ENCODE data around the gene VDAC2.

GRCh38 chr10:75209921-75210281 is 695 bp upstream of the VDAC2 start:
- TF ChIP-seq ZC3H10 (CRISPR knock-in tag; IDR thresholded peaks at IDR 0.05) (no peak), PPARA (CRISPR knock-in tag; IDR thresholded peaks at IDR 0.05; ENCODE audit: borderline replicate concordance) (no peak), RARB (CRISPR knock-in tag; IDR thresholded peaks at IDR 0.05) (no peak), CSDC2 (CRISPR knock-in tag; IDR thresholded peaks at IDR 0.05) (no peak), OSR1 (CRISPR knock-in tag; IDR thresholded peaks at IDR 0.05) (no peak), ZNF70 (CRISPR knock-in tag; IDR thresholded peaks at IDR 0.05) (no peak), TSHZ2 (CRISPR knock-in tag; IDR thresholded peaks at IDR 0.05) (peak; percentile 32; the same call in 1 of the 2 replicates), ZFP3 (CRISPR knock-in tag; IDR thresholded peaks at IDR 0.05) (no peak), PATZ1 (CRISPR knock-in tag; IDR thresholded peaks at IDR 0.05; ENCODE audit: borderline replicate concordance) (no peak), ZNF8 (CRISPR knock-in tag; IDR thresholded peaks at IDR 0.05) (no peak), ARNTL (CRISPR knock-in tag; IDR thresholded peaks at IDR 0.05; ENCODE audit: borderline replicate concordance, low read depth) (no peak)
